Ovary (tissue), 9 donors: ENCODE measurements around the gene TBL2. TPM values are rescaled to one million over a fixed set of nuclear protein-coding genes. Genes with fewer than 3 reads are reported as not detected.
"Not testable (repeated sequence)": the region's sequence is repeated elsewhere in the genome, so short reads cannot be mapped to it uniquely, and the experiment has no call there.

ENCODE experiments used
- DNase-seq, 5 donors: peaks; one replicate each; pipeline ENCODE4 v3.0.0-alpha.2; 2019 to 2020
- H3K27ac ChIP-seq, 2 donors: fragments of 200-600 bp; one replicate each; pipeline versions ENCODE4 v1.5.1 to v1.8.0; 2019 to 2022
- H3K27me3 ChIP-seq: fragments of 200-600 bp; one replicate; pipeline ENCODE4 v1.8.0; 2022
- H3K36me3 ChIP-seq: fragments of 200-600 bp; sonication (generic); one replicate; pipeline ENCODE4 v1.5.1; 2019
- H3K4me1 ChIP-seq: one replicate; pipeline ENCODE4 v1.8.1; 2013; ENCODE audit warnings: mild to moderate bottlenecking, moderate library complexity; ENCODE audit not compliant: insufficient read depth
- H3K4me3 ChIP-seq: fragments of 200-600 bp; sonication (generic); one replicate; pipeline ENCODE4 v1.5.1; 2017
- H3K9me3 ChIP-seq, 2 donors: fragments of 200-600 bp in 1 of 2; sonication (generic) in 1 of 2; one replicate each; pipeline versions ENCODE4 v1.5.1 to v1.8.1; 2013 to 2019; ENCODE audit warnings: mild to moderate bottlenecking in 1 of 2, moderate library complexity in 1 of 2
- CTCF ChIP-seq, 3 donors: fragments of 450-650 bp in 2 of 3; fragments of 200-600 bp in 1 of 3; IDR thresholded peaks; one replicate each; pipeline versions ENCODE4 v1.5.1 to v1.8.0; 2016 to 2022; ENCODE audit warnings: antibody characterized with exemption in 3 of 3, mild to moderate bottlenecking in 1 of 3
- EP300 ChIP-seq: sonication (generic); formaldehyde crosslinking; IDR thresholded peaks from one replicate; pipeline ENCODE4 v1.6.1; 2017; ENCODE audit warnings: antibody characterized with exemption
- POLR2A ChIP-seq: fragments of 450-650 bp; IDR thresholded peaks from one replicate; pipeline ENCODE4 v1.6.1; 2017; ENCODE audit warnings: antibody characterized with exemption, mild to moderate bottlenecking, moderate library complexity
- WGBS, 3 donors: extraction: QIAGEN DNeasy Blood & Tissue Kit in 1 of 3; methylation state at CpG; one replicate each; pipeline versions ENCODE4 v1.1.5 to v1.1.7; 2013 to 2017; 5-methylcytosine and 5-hydroxymethylcytosine counted together
- intact Hi-C, 4 donors: fragments of 100-400 bp; cut with DNase I; formaldehyde crosslinking; loops; one replicate each; pipeline versions ENCODE4 v1.11.0 to v1.15.1; 2022 to 2023
- polyA plus RNA-seq, 2 donors: library from polyadenylated mRNA; stranded (reverse); fragments of 200-250 nt in 1 of 2; fragments of 350-450 nt in 1 of 2; fragmentation: Illumina TruSeq in 1 of 2; extraction: RNeasy Lipid Tissue Mini Kit (QIAGEN cat#74804) in 1 of 2; gene quantifications; one replicate each; pipeline ENCODE4 v1.2.3, GENCODE V29; 2013 to 2014
- total RNA-seq, 7 donors: library from RNA; depleted of rRNA in 2 of 7; stranded (reverse); fragments of >200 nt in 2 of 7; fragmentation: NEBNext Ultra II Directional in 3 of 7; extraction: Animal tissue kit (Norgen Biotek cat#: 25700) in 3 of 7; gene quantifications; one replicate each; pipeline versions ENCODE4 v1.1.0 to v1.2.4, GENCODE V29; 2016 to 2023
- donor health status: DM: no; HTN: no; CAD: no; lungs with moderate emphysema.
- donor health status: DM: no; HTN: no; CAD: no.
- donor health status: Bipolar disorder and iron deficiency.
- donor health status: DM: yes; HTN: yes; CAD: no.
- donor health status: DM: no; HTN: no; CAD: no.
- donor health status: DM: yes; HTN: yes; CAD: no.

The TBL2 gene
- total and polyA plus RNA-seq, 9 donors = 26.6 to 47.3 (median 40.7) TPM

- intact Hi-C loops = no loop called here
- 92 to 95% (median 94%) methylated on average over 3 of the region's 3 CpGs for WGBS, 3 donors
- Histone ChIP-seq H3K27me3 (no peaks in the 10 kb centered on the region), H3K36me3 (no peaks in the 10 kb centered on the region), H3K9me3 (no peaks in the 10 kb centered on the region), H3K27ac (no peak overlapping the region), H3K4me3 (no peak overlapping the region), H3K4me1 (no peaks in the 10 kb centered on the region)
- no peak for DNase-seq
- TF ChIP-seq EP300 (no peak), POLR2A (no peak), CTCF (IDR thresholded peaks at IDR 0.05) (no peak)
Measured at GRCh38 chr7:73530800-73531199, 47.6 kb downstream of the TBL2 start.

- no peaks in the 10 kb centered on the region for H3K9me3 ChIP-seq
- no peak for TF ChIP-seq CTCF (IDR thresholded peaks at IDR 0.05)
- TF ChIP-seq POLR2A = no peak
- no peak for TF ChIP-seq EP300
- no peak overlapping the region for H3K4me3 ChIP-seq
- no peak overlapping the region for H3K27ac ChIP-seq
- no peaks in the 10 kb centered on the region for H3K36me3 ChIP-seq
- H3K27me3 ChIP-seq = no peaks in the 10 kb centered on the region
- 67 to 71% (median 70%) methylated on average over 8 of the region's 8 CpGs for WGBS, 3 donors
- intact Hi-C loops = loop anchor here in 1 of 4 donors (10.0 kb wide), 1 partner anchor 48 kb away; the partner anchor contains the start of gene TBL2
- peaks cover 2% of the 10 kb centered on the region for H3K4me1 ChIP-seq
- DNase-seq = no peak
Measured at GRCh38 chr7:73526896-73527821, 51.2 kb downstream of the TBL2 start.

GRCh38 chr7:73526158-73526494 is 52.3 kb downstream of the TBL2 start:
- not testable (repeated sequence) for DNase-seq, H3K36me3 ChIP-seq, H3K4me1 ChIP-seq, H3K27me3 ChIP-seq, H3K4me3 ChIP-seq, H3K9me3 ChIP-seq, H3K27ac ChIP-seq
- WGBS, 3 donors = 52 to 55% (median 52%) methylated on average over 1 of the region's 1 CpG
- intact Hi-C loops = loop anchor here in 1 of 4 donors (10.0 kb wide), 1 partner anchor 49 kb away; the partner anchor contains the start of gene TBL2

- H3K27ac ChIP-seq = peak within 1 kb of the TSS; percentile 86 to 96
- H3K4me1 ChIP-seq = peaks cover 8% of the 10 kb centered on the region
- H3K27me3 ChIP-seq = no peaks in the 10 kb centered on the region
- peak within 1 kb of the TSS; percentile 75 for H3K4me3 ChIP-seq
- no peaks in the 10 kb centered on the region for H3K36me3 ChIP-seq
- WGBS, 3 donors = 0% methylated on average over 51 to 71 of the region's 71 CpGs
- DNase-seq = peak; percentile 97 to 98 (median 98)
- peak in 1 of 3 donors; percentile 17 for TF ChIP-seq CTCF (IDR thresholded peaks at IDR 0.05)
- TF ChIP-seq EP300 = no peak
- peak; percentile 58 for TF ChIP-seq POLR2A
- no peaks in the 10 kb centered on the region for H3K9me3 ChIP-seq
- intact Hi-C loops = loop anchor here in 1 of 4 donors (10.0 kb wide), 1 partner anchor 53 kb away; the partner anchor contains the start of gene TBL2
Measured at GRCh38 chr7:73522105-73522872, 56.1 kb downstream of the TBL2 start, which contains the start of gene BAZ1B. TSS of gene BAZ1B (minus strand) at chr7:73522293. CDS start at chr7:73521933, 360 bp downstream.
